Measurements from ENCODE around the gene PLA2G2C.
A peak's percentile ranks its signal among the peaks of the same experiment; 100 is the strongest.
"Not testable (repeated sequence)": the region's sequence is repeated elsewhere in the genome, so short reads cannot be mapped to it uniquely, and the experiment has no call there.

The PLA2G2C gene

GRCh38 chr1:20219053-20219452, 32.7 kb upstream of the PLA2G2C start:
- CTCF ChIA-PET = interaction anchor here (1.0 to 1.2 kb wide), 3 partner anchors 9 to 25 kb away, joined by 3 to 4 read pairs (median 3); no protein-coding TSS in a partner anchor
- POLR2A ChIA-PET = not testable (repeated sequence)
- peaks cover 9 to 69% (median 16%) of the 10 kb centered on the region in 5 experiments for H3K27me3 ChIP-seq (replicated peaks in 2 of 5; ENCODE audit: control insufficient read depth in 4 of 5, insufficient read depth in 5 of 5, low read length in 4 of 5)

DNA sequence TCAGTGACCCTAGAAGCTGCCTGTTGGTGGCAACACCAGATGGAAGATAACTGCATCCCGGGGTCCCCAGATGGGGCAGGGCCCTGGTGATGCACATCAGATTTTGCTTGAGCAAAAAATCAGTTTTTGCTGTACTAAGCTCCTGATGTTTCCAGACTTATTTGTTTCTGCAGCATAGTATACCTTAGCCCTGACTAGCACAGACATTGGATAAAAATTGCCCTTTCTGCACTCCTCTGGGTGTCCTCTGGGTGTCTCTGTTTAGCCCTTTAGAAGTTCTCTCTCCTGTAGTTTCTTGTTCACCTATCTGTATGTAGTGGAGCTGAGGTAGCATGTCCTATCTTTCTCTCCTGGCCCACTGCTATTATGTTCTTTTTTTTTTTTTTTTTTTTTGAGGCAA, 30.3 kb upstream of the PLA2G2C start:
- Histone ChIP-seq H3K27me3 (replicated peaks in 2 of 5; ENCODE audit: control insufficient read depth in 4 of 5, insufficient read depth in 5 of 5, low read length in 4 of 5) (peaks cover 5 to 68% (median 15%) of the 10 kb centered on the region in 5 experiments), H3K4me1 (ENCODE audit: control extremely low read depth in 1 of 4, control insufficient read depth in 4 of 4, insufficient read depth in 4 of 4, low read length in 3 of 4) (peaks cover 0 to 6% (median 0%) of the 10 kb centered on the region in 4 experiments), H3K27ac (ENCODE audit: insufficient read depth in 1 of 2, low read depth in 1 of 2, low read length in 2 of 2, poor library complexity in 1 of 2, severe bottlenecking in 2 of 2) (no peak overlapping the region), H3K9me3 (ENCODE audit: control extremely low read depth in 1 of 5, control insufficient read depth in 4 of 5, insufficient read depth in 2 of 5, low read depth in 1 of 5, low read length in 4 of 5) (no peaks in the 10 kb centered on the region), H3K4me3 (ENCODE audit: control insufficient read depth in 1 of 7, extremely low read depth in 1 of 7, insufficient read depth in 4 of 7, low read depth in 2 of 7, low read length in 6 of 7) (no peak overlapping the region), H3K36me3 (ENCODE audit: control insufficient read depth in 4 of 4, insufficient read depth in 4 of 4, low read length in 3 of 4) (no peaks in the 10 kb centered on the region)
- DNase-seq = peak; percentile 14 to 37 (median 29)
- WGBS (ENCODE audit: insufficient coverage) = 86% methylated on average over 1 of the region's 1 CpG
- CTCF ChIA-PET = interaction anchor here (1.2 to 2.0 kb wide), 3 partner anchors 11 to 274 kb away, joined by 3 to 7 read pairs (median 4); no protein-coding TSS in a partner anchor
- POLR2A ChIA-PET = no interaction called here

More at GRCh38 chr1:20219053-20219452, 32.7 kb upstream of the PLA2G2C start:
- 95% methylated on average over 4 of the region's 6 CpGs for WGBS (ENCODE audit: insufficient coverage)
- not testable (repeated sequence) for DNase-seq; H3K27ac ChIP-seq (ENCODE audit: insufficient read depth in 1 of 2, low read depth in 1 of 2, low read length in 2 of 2, poor library complexity in 1 of 2, severe bottlenecking in 2 of 2); H3K9me3 ChIP-seq (ENCODE audit: control extremely low read depth in 1 of 5, control insufficient read depth in 4 of 5, insufficient read depth in 2 of 5, low read depth in 1 of 5, low read length in 4 of 5); H3K4me3 ChIP-seq (ENCODE audit: control insufficient read depth in 1 of 7, extremely low read depth in 1 of 7, insufficient read depth in 4 of 7, low read depth in 2 of 7, low read length in 6 of 7); H3K36me3 ChIP-seq (ENCODE audit: control insufficient read depth in 4 of 4, insufficient read depth in 4 of 4, low read length in 3 of 4); H3K4me1 ChIP-seq (ENCODE audit: control extremely low read depth in 1 of 4, control insufficient read depth in 4 of 4, insufficient read depth in 4 of 4, low read length in 3 of 4)

DNA sequence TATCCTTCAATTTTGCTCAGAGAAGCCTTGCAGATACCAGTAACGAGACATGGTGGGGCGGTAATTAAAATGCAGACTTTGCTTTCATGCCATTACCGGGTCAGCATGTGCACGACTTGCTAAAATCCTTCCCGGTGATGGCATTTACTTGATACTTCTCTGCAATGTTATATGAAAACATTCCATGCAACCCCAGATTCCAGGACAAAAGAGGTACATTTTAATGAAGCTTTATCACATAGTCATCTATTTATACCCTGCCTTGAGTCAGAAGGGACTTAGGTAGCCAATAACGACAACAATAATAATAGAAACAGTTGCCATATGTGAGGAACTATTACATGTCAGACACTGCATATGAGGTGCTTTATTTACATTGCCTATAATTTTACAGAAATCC, 29.4 kb upstream of the PLA2G2C start:
- Histone ChIP-seq H3K27me3 (replicated peaks in 2 of 5; ENCODE audit: control insufficient read depth in 4 of 5, insufficient read depth in 5 of 5, low read length in 4 of 5) (peaks cover 8 to 66% (median 12%) of the 10 kb centered on the region in 5 experiments), H3K27ac (ENCODE audit: insufficient read depth in 1 of 2, low read depth in 1 of 2, low read length in 2 of 2, poor library complexity in 1 of 2, severe bottlenecking in 2 of 2) (no peak overlapping the region), H3K4me3 (ENCODE audit: control insufficient read depth in 1 of 7, extremely low read depth in 1 of 7, insufficient read depth in 4 of 7, low read depth in 2 of 7, low read length in 6 of 7) (no peak overlapping the region), H3K9me3 (ENCODE audit: control extremely low read depth in 1 of 5, control insufficient read depth in 4 of 5, insufficient read depth in 2 of 5, low read depth in 1 of 5, low read length in 4 of 5) (no peaks in the 10 kb centered on the region), H3K36me3 (ENCODE audit: control insufficient read depth in 4 of 4, insufficient read depth in 4 of 4, low read length in 3 of 4) (no peaks in the 10 kb centered on the region), H3K4me1 (ENCODE audit: control extremely low read depth in 1 of 4, control insufficient read depth in 4 of 4, insufficient read depth in 4 of 4, low read length in 3 of 4) (peaks cover 0 to 6% (median 0%) of the 10 kb centered on the region in 4 experiments)
- 90% methylated on average over 5 of the region's 6 CpGs for WGBS (ENCODE audit: insufficient coverage)
- POLR2A ChIA-PET = no interaction called here
- DNase-seq = no peak
- CTCF ChIA-PET = interaction anchor here (1.0 to 2.0 kb wide), 3 partner anchors 10 to 275 kb away, joined by 3 to 7 read pairs (median 3); no protein-coding TSS in a partner anchor

DNA sequence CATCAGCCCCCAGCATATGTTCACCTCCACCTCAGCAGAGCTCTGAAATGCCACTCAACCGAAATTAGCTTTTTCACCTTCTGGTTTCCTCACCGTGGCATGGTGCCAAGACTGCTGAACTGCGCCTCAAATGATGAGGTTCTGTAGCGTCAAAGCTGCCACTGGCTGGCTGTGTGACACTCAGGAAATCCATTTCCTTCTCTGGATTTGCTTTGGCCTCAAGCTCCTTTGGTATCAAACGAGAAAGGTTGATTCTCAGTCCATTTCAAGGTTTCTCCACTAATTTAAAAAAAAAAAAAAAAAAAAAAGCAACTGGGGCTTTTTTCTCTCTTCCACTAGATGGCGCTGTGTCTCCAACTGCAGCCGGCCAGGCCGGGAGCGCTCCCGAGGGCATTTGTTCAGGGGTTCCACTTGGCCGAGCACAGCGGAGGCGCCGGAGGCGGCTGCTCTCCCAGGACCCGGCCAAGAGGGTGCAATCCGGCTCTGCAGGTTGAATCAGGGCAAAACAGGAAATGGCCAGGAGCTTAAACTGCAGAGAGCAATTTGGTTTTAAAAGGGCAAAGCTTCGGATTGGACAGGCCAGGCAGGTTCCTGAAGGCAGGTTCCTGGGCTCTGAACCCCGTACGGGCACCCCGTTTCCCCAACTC, 26.5 kb upstream of the PLA2G2C start:
- Histone ChIP-seq H3K27ac (ENCODE audit: insufficient read depth in 1 of 2, low read depth in 1 of 2, low read length in 2 of 2, poor library complexity in 1 of 2, severe bottlenecking in 2 of 2) (no peak overlapping the region), H3K9me3 (ENCODE audit: control extremely low read depth in 1 of 5, control insufficient read depth in 4 of 5, insufficient read depth in 2 of 5, low read depth in 1 of 5, low read length in 4 of 5) (no peaks in the 10 kb centered on the region), H3K4me1 (ENCODE audit: control extremely low read depth in 1 of 4, control insufficient read depth in 4 of 4, insufficient read depth in 4 of 4, low read length in 3 of 4) (peaks cover 0 to 6% (median 0%) of the 10 kb centered on the region in 4 experiments), H3K27me3 (replicated peaks in 2 of 5; ENCODE audit: control insufficient read depth in 4 of 5, insufficient read depth in 5 of 5, low read length in 4 of 5) (peaks cover 7 to 68% (median 12%) of the 10 kb centered on the region in 5 experiments), H3K36me3 (ENCODE audit: control insufficient read depth in 4 of 4, insufficient read depth in 4 of 4, low read length in 3 of 4) (no peaks in the 10 kb centered on the region), H3K4me3 (ENCODE audit: control insufficient read depth in 1 of 7, extremely low read depth in 1 of 7, insufficient read depth in 4 of 7, low read depth in 2 of 7, low read length in 6 of 7) (peak overlapping the region in 1 of 7 experiments; percentile 31)
- ChIA-PET CTCF (interaction anchor here (0.7 to 2.2 kb wide), 7 partner anchors 10 to 46 kb away, joined by 3 to 8 read pairs (median 3); no protein-coding TSS in a partner anchor), POLR2A (no interaction called here)
- 4% methylated on average over 19 of the region's 21 CpGs for WGBS (ENCODE audit: insufficient coverage)
- peak; percentile 50 to 61 (median 58) for DNase-seq

DNA sequence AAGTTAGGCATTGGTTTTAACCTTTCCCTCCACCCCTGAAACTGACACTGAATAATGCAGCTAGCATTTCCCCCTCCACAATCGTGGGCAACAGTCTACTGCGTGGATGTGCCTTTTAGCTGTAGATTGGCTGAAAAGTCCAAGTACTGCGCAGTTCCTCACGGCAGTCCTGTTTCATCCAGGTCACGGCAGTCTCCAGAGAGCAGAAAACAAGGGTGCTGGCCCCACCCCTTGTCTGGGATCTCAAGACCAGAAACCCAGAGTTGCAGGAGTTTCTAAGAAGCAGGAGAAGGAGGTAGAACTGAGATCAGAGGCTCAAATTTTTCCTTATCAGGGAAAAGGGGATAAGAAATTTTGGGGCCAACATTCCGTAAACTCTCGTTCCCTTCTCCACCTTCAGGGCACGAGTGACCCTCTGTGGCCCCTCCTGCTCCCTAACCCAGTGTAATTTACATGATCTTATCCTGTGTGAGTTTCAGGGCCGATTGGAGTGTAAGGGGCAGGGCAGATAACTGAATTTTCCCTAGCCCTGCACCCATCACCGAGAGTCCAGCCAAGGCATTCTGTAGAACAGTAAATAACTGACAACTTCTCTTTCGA, 25.9 kb upstream of the PLA2G2C start:
- ChIA-PET CTCF (interaction anchor here (0.7 to 2.2 kb wide), 4 partner anchors 18 to 45 kb away, joined by 3 to 8 read pairs (median 4); no protein-coding TSS in a partner anchor), POLR2A (no interaction called here)
- 74% methylated on average over 11 of the region's 11 CpGs for WGBS (ENCODE audit: insufficient coverage)
- no peak for DNase-seq
- no peak overlapping the region for H3K4me3 ChIP-seq (ENCODE audit: control insufficient read depth in 1 of 7, extremely low read depth in 1 of 7, insufficient read depth in 4 of 7, low read depth in 2 of 7, low read length in 6 of 7)
- H3K27ac ChIP-seq (ENCODE audit: insufficient read depth in 1 of 2, low read depth in 1 of 2, low read length in 2 of 2, poor library complexity in 1 of 2, severe bottlenecking in 2 of 2) = no peak overlapping the region
- peaks cover 7 to 65% (median 12%) of the 10 kb centered on the region in 5 experiments for H3K27me3 ChIP-seq (replicated peaks in 2 of 5; ENCODE audit: control insufficient read depth in 4 of 5, insufficient read depth in 5 of 5, low read length in 4 of 5)
- H3K9me3 ChIP-seq (ENCODE audit: control extremely low read depth in 1 of 5, control insufficient read depth in 4 of 5, insufficient read depth in 2 of 5, low read depth in 1 of 5, low read length in 4 of 5) = no peaks in the 10 kb centered on the region
- no peaks in the 10 kb centered on the region for H3K36me3 ChIP-seq (ENCODE audit: control insufficient read depth in 4 of 4, insufficient read depth in 4 of 4, low read length in 3 of 4)
- H3K4me1 ChIP-seq (ENCODE audit: control extremely low read depth in 1 of 4, control insufficient read depth in 4 of 4, insufficient read depth in 4 of 4, low read length in 3 of 4) = peaks cover 0 to 6% (median 0%) of the 10 kb centered on the region in 4 experiments

DNA sequence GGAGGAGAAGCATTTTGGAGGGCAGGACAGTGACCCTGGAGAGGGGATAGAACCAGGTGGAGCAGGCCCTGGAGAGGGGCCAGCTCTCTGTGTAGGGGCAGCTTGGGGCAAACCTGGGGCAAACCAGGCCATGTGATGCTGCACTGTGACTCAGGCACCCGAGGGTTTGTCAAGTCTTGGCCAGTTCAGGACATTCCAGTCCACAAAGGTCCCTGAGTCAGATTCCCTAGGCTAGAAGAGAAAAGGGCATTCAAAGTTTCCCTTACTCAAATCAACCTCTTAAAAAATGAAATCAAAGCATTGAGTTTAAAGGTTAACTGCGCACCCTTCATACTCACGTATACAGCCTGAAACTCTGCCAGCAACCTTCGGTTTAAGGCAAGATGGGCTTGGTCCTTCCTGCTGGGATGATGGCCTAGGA, 25.2 kb upstream of the PLA2G2C start:
- no peak for DNase-seq
- Histone ChIP-seq H3K4me3 (ENCODE audit: control insufficient read depth in 1 of 7, extremely low read depth in 1 of 7, insufficient read depth in 4 of 7, low read depth in 2 of 7, low read length in 6 of 7) (no peak overlapping the region), H3K9me3 (ENCODE audit: control extremely low read depth in 1 of 5, control insufficient read depth in 4 of 5, insufficient read depth in 2 of 5, low read depth in 1 of 5, low read length in 4 of 5) (no peaks in the 10 kb centered on the region), H3K36me3 (ENCODE audit: control insufficient read depth in 4 of 4, insufficient read depth in 4 of 4, low read length in 3 of 4) (no peaks in the 10 kb centered on the region), H3K27ac (ENCODE audit: insufficient read depth in 1 of 2, low read depth in 1 of 2, low read length in 2 of 2, poor library complexity in 1 of 2, severe bottlenecking in 2 of 2) (no peak overlapping the region), H3K27me3 (replicated peaks in 2 of 5; ENCODE audit: control insufficient read depth in 4 of 5, insufficient read depth in 5 of 5, low read length in 4 of 5) (peaks cover 7 to 60% (median 12%) of the 10 kb centered on the region in 5 experiments), H3K4me1 (ENCODE audit: control extremely low read depth in 1 of 4, control insufficient read depth in 4 of 4, insufficient read depth in 4 of 4, low read length in 3 of 4) (peaks cover 0 to 6% (median 0%) of the 10 kb centered on the region in 4 experiments)
- WGBS (ENCODE audit: insufficient coverage) = 68% methylated on average over 4 of the region's 4 CpGs
- POLR2A ChIA-PET = no interaction called here
- CTCF ChIA-PET = interaction anchor here (1.4 kb wide), 1 partner anchor 20 kb away, joined by 3 read pairs; no protein-coding TSS in a partner anchor

Measured in common myeloid progenitor, CD34-positive (primary cell).